B cell (primary cell): ENCODE results near the gene ZNF784. TPM values are rescaled to one million over a fixed set of nuclear protein-coding genes. Genes with fewer than 3 reads are reported as not detected.

Source experiments
- ATAC-seq: fragments of 200-7000 bp; cut with Tn5 transposase; one replicate; pipeline ENCODE4 v1.10.0; 2021; ENCODE audit warnings: low read depth, mild to moderate bottlenecking, moderate number of reproducible peaks, moderate library complexity
- CTCF ChIA-PET: fragments of 350-600 bp; sonication (Branson Sonifier 250); formaldehyde crosslinking; loops from one replicate; lab custom pipeline; 2021; ENCODE audit warnings: antibody characterized with exemption, inconsistent platforms; lab: Charles Lee
- POLR2A ChIA-PET: fragments of 350-600 bp; sonication (Branson Sonifier 250); formaldehyde crosslinking; loops from one replicate; lab custom pipeline; 2021; ENCODE audit warnings: antibody characterized with exemption; lab: Charles Lee
- DNase-seq: peaks from one replicate; pipeline ENCODE4 v3.0.0; 2013
- H2AFZ ChIP-seq: 2 replicates; pipeline ENCODE4 v1.6.1; 2012; ENCODE audit warnings: mild to moderate bottlenecking, low read depth, low read length; ENCODE audit not compliant: insufficient read depth, poor library complexity, severe bottlenecking
- H3K27ac ChIP-seq, 2 donors: 1 replicate in 1 of 2; 2 replicates in 1 of 2; pipeline ENCODE4 v1.5.1; 2012 to 2013; ENCODE audit warnings: low read length in 2 of 2, mild to moderate bottlenecking in 2 of 2, moderate library complexity in 1 of 2
- H3K27me3 ChIP-seq, 4 experiments: fragments of 200-600 bp in 1 of 4; sonication (generic) in 1 of 4; replicated peaks in 1 of 4; 1 replicate in 2 of 4; 2 replicates in 2 of 4; pipeline versions ENCODE4 v1.6.1 to v1.7.0; 2013 to 2016; ENCODE audit warnings: low read length in 3 of 4, mild to moderate bottlenecking in 2 of 4, mixed read lengths in 1 of 4, moderate library complexity in 1 of 4; ENCODE audit not compliant: insufficient read depth in 4 of 4, control insufficient read depth in 3 of 4; ENCODE audit errors: control extremely low read depth in 1 of 4
- H3K36me3 ChIP-seq, 2 experiments: replicated peaks in 1 of 2; 1 replicate in 1 of 2; 2 replicates in 1 of 2; pipeline versions ENCODE4 v1.6.1 to v1.7.1; 2013; ENCODE audit warnings: low read length in 1 of 2; ENCODE audit not compliant: insufficient read depth in 2 of 2, control insufficient read depth in 1 of 2; ENCODE audit errors: control extremely low read depth in 1 of 2, extremely low read depth in 1 of 2
- H3K4me1 ChIP-seq, 2 donors: fragments of 200-600 bp in 1 of 2; sonication (generic) in 1 of 2; 1 replicate in 1 of 2; 2 replicates in 1 of 2; pipeline versions ENCODE4 v1.5.1 to v1.6.1; 2013 to 2017; ENCODE audit warnings: low read length in 2 of 2; ENCODE audit not compliant: control insufficient read depth in 2 of 2, insufficient read depth in 2 of 2
- H3K4me2 ChIP-seq: replicated peaks from 2 replicates; pipeline ENCODE3; 2012; ENCODE audit warnings: mild to moderate bottlenecking, low read depth, low read length; ENCODE audit not compliant: poor library complexity, severe bottlenecking
- H3K4me3 ChIP-seq, 5 experiments: fragments of 200-600 bp in 1 of 5; sonication (generic) in 1 of 5; 1 replicate in 3 of 5; 2 replicates in 2 of 5; pipeline versions ENCODE4 v1.5.1 to v1.7.0; 2011 to 2016; ENCODE audit warnings: low read length in 4 of 5, mild to moderate bottlenecking in 4 of 5, low read depth in 2 of 5, control low read depth in 1 of 5, moderate library complexity in 1 of 5; ENCODE audit not compliant: insufficient read depth in 1 of 5; ENCODE audit errors: control extremely low read depth in 1 of 5, extremely low read depth in 1 of 5
- H3K79me2 ChIP-seq: fragments of 200-600 bp; sonication (generic); one replicate; pipeline ENCODE4 v1.6.0; 2016; ENCODE audit warnings: low read length; ENCODE audit not compliant: control insufficient read depth, insufficient read depth
- H3K9ac ChIP-seq: fragments of 200-600 bp; sonication (generic); 2 replicates; pipeline ENCODE4 v1.6.1; 2017; ENCODE audit warnings: mild to moderate bottlenecking, low read length, moderate library complexity
- H3K9me3 ChIP-seq, 3 donors: one replicate each; pipeline versions ENCODE4 v1.6.1 to v1.7.1; 2013; ENCODE audit warnings: low read length in 2 of 3; ENCODE audit not compliant: control insufficient read depth in 2 of 3, insufficient read depth in 1 of 3; ENCODE audit errors: control extremely low read depth in 1 of 3
- H4K20me1 ChIP-seq: 2 replicates; pipeline ENCODE4 v1.6.0; 2012; ENCODE audit warnings: mild to moderate bottlenecking, low read length; ENCODE audit not compliant: insufficient read depth, control insufficient read depth, poor library complexity, severe bottlenecking
- H3K27ac Mint-ChIP-seq: one replicate; pipeline ENCODE4 v1.8.0; 2021; ENCODE audit warnings: mixed read lengths
- H3K27me3 Mint-ChIP-seq: one replicate; pipeline ENCODE4 v1.8.0; 2021; ENCODE audit warnings: mixed read lengths
- H3K4me1 Mint-ChIP-seq: one replicate; pipeline ENCODE4 v1.8.0; 2021; ENCODE audit warnings: mixed read lengths
- H3K4me3 Mint-ChIP-seq: one replicate; pipeline ENCODE4 v1.8.0; 2021; ENCODE audit warnings: mixed read lengths
- H3K9me3 Mint-ChIP-seq: one replicate; pipeline ENCODE4 v1.8.0; 2022; ENCODE audit warnings: mixed read lengths; ENCODE audit not compliant: insufficient read depth
- EZH2 ChIP-seq: IDR thresholded peaks from 2 replicates; pipeline ENCODE4 v1.6.1; 2012; ENCODE audit warnings: borderline replicate concordance, low read depth, mild to moderate bottlenecking, moderate library complexity, low read length; ENCODE audit not compliant: insufficient read depth, poor library complexity, severe bottlenecking
- WGBS: methylation state at CpG from one replicate; pipeline ENCODE4 v1.1.5; 2013; ENCODE audit warnings: missing lambda C conversion rate; ENCODE audit not compliant: insufficient coverage; 5-methylcytosine and 5-hydroxymethylcytosine counted together
- intact Hi-C: fragments of 100-400 bp; cut with micrococcal nuclease; formaldehyde crosslinking; loops from one replicate; pipeline ENCODE4 v1.10.0; 2022
- polyA plus RNA-seq: library from polyadenylated mRNA; depleted of rRNA; stranded (reverse); fragments of >200 nt; gene quantifications from 2 replicates; pipeline ENCODE4 v1.2.3, GENCODE V29; 2012
- total RNA-seq, 2 donors: library from RNA; stranded (reverse); fragments of 120-200 nt in 1 of 2; gene quantifications; 1 replicate in 1 of 2; 2 replicates in 1 of 2; pipeline versions ENCODE4 v1.2.3 to v1.2.4, GENCODE V29; 2013 to 2022
- TF ChIP-seq, protein P1 (sequence below): fragments of 200-600 bp; IDR thresholded peaks from one replicate; pipeline ENCODE4 v1.8.0; 2022; ENCODE audit warnings: antibody characterized with exemption, mild to moderate bottlenecking

ZNF784 gene
- total and polyA plus RNA-seq, 2 donors (not counting 1 experiment from before 2014, with no cell fraction given): 9.2 to 9.7 TPM

GRCh38 chr19:55581823-55582223 lies 42.5 kb downstream of the ZNF784 start:
- Mint-ChIP-seq H3K27me3 (no peaks in the 10 kb centered on the region), H3K9me3 (no peaks in the 10 kb centered on the region), H3K4me1 (peaks cover 39% of the 10 kb centered on the region), H3K27ac (peak overlapping the region; percentile 66), H3K4me3 (peak overlapping the region; percentile 83)
- Histone ChIP-seq H3K9me3 (peaks cover 0 to 6% (median 0%) of the 10 kb centered on the region in 3 donors), H3K9ac (no peak overlapping the region), H3K36me3 (no peaks in the 10 kb centered on the region), H3K4me3 (no peak overlapping the region), H3K4me1 (peaks cover 33 to 36% of the 10 kb centered on the region in 2 donors), H3K27me3 (no peaks in the 10 kb centered on the region), H4K20me1 (no peaks in the 10 kb centered on the region), H3K27ac (no peak overlapping the region), H2AFZ (peak overlapping the region; percentile 96), H3K79me2 (no peaks in the 10 kb centered on the region), H3K4me2 (peak overlapping the region; percentile 93)
- TF ChIP-seq, protein P1, sequence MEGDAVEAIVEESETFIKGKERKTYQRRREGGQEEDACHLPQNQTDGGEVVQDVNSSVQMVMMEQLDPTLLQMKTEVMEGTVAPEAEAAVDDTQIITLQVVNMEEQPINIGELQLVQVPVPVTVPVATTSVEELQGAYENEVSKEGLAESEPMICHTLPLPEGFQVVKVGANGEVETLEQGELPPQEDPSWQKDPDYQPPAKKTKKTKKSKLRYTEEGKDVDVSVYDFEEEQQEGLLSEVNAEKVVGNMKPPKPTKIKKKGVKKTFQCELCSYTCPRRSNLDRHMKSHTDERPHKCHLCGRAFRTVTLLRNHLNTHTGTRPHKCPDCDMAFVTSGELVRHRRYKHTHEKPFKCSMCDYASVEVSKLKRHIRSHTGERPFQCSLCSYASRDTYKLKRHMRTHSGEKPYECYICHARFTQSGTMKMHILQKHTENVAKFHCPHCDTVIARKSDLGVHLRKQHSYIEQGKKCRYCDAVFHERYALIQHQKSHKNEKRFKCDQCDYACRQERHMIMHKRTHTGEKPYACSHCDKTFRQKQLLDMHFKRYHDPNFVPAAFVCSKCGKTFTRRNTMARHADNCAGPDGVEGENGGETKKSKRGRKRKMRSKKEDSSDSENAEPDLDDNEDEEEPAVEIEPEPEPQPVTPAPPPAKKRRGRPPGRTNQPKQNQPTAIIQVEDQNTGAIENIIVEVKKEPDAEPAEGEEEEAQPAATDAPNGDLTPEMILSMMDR: no peak
- TF ChIP-seq EZH2: no peak
- intact Hi-C loops: loop anchor here (2.0 kb wide), 1 partner anchor 17 kb away; the partner anchor contains the start of gene FIZ1
- CTCF ChIA-PET: interaction anchor here (1.2 kb wide), 1 partner anchor 49 kb away, joined by 4 read pairs; no protein-coding TSS in a partner anchor
- POLR2A ChIA-PET: interaction anchor here (1.9 kb wide), 1 partner anchor 17 kb away, joined by 8 read pairs; the partner anchor contains the start of gene FIZ1
- DNase-seq (no peak), ATAC-seq (no peak)
- WGBS: 57% methylated on average over 5 of the region's 6 CpGs

DNA sequence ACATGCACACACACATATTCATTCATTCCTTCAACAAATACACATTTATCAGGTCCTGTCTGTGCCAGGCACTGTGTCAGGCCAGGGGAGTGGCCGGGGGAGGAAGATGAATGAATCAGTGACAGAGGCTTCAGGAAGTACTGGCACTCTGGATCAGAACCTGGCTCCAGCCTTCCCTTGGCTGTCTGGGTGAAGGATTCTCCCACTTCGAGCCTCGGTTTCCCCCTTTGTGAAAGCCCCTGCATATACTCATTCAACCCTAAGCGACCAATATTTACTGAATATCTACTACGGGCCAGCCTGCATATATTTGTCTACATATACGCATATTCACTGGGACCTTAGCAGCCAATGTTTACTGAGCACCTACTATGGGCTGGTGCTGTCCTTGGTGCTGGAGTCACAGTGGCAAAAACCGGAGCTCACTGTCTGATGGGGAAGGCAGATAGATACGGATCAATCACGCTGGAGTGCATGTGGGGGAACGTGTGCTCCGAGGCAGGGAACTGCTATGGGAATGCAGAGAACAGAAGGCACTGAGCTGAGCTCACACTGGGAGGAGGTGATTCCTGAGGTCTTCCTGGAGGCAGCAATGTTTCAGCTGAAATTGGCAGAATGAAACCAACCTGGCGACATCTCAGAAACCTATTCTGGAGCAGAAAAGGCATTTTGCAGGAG lies 43.1 kb downstream of the ZNF784 start:
- Mint-ChIP-seq H3K4me1 (peaks cover 36% of the 10 kb centered on the region), H3K4me3 (peak overlapping the region; percentile 83), H3K27me3 (no peaks in the 10 kb centered on the region), H3K27ac (peak overlapping the region; percentile 68), H3K9me3 (no peaks in the 10 kb centered on the region)
- H3K9ac ChIP-seq: peak overlapping the region; percentile 80
- ChIA-PET POLR2A (interaction anchor here (0.6 to 1.9 kb wide), 3 partner anchors 13 to 24 kb away, joined by 3 to 8 read pairs (median 5); partner anchors contain the start of genes FIZ1 and ZNF865), CTCF (interaction anchor here (1.2 to 1.4 kb wide), 2 partner anchors 50 to 51 kb away, joined by 4 to 7 read pairs; no protein-coding TSS in a partner anchor)
- no peaks in the 10 kb centered on the region for H3K79me2 ChIP-seq
- WGBS: 51% methylated on average over 12 of the region's 12 CpGs
- H3K27ac ChIP-seq: peak overlapping the region; percentile 66 to 80
- H3K4me1 ChIP-seq: peaks cover 28 to 31% of the 10 kb centered on the region in 2 donors
- H4K20me1 ChIP-seq: no peaks in the 10 kb centered on the region
- peak overlapping the region; percentile 96 for H2AFZ ChIP-seq
- peaks cover 0 to 6% (median 0%) of the 10 kb centered on the region in 3 donors for H3K9me3 ChIP-seq
- DNase-seq (peak; percentile 32), ATAC-seq (no peak)
- intact Hi-C loops: loop anchor here (2.0 kb wide), 1 partner anchor 18 kb away; the partner anchor contains the start of gene FIZ1
- H3K27me3 ChIP-seq: no peaks in the 10 kb centered on the region
- H3K36me3 ChIP-seq: no peaks in the 10 kb centered on the region
- H3K4me2 ChIP-seq: peak overlapping the region; percentile 93
- TF ChIP-seq, protein P1: no peak
- H3K4me3 ChIP-seq: peak overlapping the region; percentile 19 to 78 (median 69)
